ENCODE data around the gene KCNIP3. TPM values are rescaled to one million over a fixed set of nuclear protein-coding genes. Genes with fewer than 3 reads are reported as not detected.
"Not testable (repeated sequence)": the region's sequence is repeated elsewhere in the genome, so short reads cannot be mapped to it uniquely, and the experiment has no call there.

The KCNIP3 gene
- total RNA-seq, 1 donor from 2014 or later: 3.0 TPM

GRCh38 chr2:95402370-95403203 is 105.4 kb downstream of the KCNIP3 start, which contains the start of gene FAHD2A:
FAHD2A (plus strand) TSS chr2:95402708; CDS start chr2:95405559, 2,851 bp downstream.
- Histone ChIP-seq H3K4me1 (peaks cover 16% of the 10 kb centered on the region), H3K9me3 (no peaks in the 10 kb centered on the region), H3K27me3 (no peaks in the 10 kb centered on the region), H3K27ac (peak within 1 kb of the TSS; percentile 90), H3K4me3 (peak within 1 kb of the TSS; percentile 95), H3K36me3 (peaks cover 2% of the 10 kb centered on the region)
- peak; percentile 99 for DNase-seq
- TF ChIP-seq, protein P1, sequence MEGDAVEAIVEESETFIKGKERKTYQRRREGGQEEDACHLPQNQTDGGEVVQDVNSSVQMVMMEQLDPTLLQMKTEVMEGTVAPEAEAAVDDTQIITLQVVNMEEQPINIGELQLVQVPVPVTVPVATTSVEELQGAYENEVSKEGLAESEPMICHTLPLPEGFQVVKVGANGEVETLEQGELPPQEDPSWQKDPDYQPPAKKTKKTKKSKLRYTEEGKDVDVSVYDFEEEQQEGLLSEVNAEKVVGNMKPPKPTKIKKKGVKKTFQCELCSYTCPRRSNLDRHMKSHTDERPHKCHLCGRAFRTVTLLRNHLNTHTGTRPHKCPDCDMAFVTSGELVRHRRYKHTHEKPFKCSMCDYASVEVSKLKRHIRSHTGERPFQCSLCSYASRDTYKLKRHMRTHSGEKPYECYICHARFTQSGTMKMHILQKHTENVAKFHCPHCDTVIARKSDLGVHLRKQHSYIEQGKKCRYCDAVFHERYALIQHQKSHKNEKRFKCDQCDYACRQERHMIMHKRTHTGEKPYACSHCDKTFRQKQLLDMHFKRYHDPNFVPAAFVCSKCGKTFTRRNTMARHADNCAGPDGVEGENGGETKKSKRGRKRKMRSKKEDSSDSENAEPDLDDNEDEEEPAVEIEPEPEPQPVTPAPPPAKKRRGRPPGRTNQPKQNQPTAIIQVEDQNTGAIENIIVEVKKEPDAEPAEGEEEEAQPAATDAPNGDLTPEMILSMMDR (IDR thresholded peaks at IDR 0.05): no peak
- intact Hi-C loops (cut with DNase I): no loop called here
- peak; percentile 97 for ATAC-seq

DNA sequence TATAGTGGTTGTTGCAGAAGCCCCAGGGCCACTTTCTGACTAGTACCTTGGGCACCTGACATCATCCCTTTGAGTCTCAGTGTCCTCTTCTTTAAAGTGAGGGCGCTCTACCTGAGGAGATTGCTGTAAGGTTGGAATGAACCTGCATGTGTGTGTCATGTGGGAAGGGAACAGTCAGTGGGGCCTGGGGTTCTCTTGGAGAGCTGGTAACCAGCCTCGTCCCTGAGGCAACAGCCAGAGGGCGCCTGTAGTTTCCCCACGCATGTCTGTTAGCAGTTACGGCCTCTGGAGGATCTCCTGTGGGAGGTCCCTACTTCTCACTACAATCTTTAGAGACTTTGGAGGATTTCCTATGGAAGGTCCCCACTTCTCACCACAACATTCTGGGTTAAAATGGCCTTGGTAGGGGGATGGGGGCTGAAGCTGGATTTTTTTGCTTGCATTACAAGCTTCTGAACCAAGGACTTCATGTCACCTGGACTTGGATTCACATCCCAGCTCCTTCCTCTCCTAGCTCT is 106.1 kb downstream of the KCNIP3 start:
- intact Hi-C loops (cut with DNase I); H3K27me3 ChIP-seq; H3K9me3 ChIP-seq; H3K36me3 ChIP-seq; DNase-seq: not testable (repeated sequence)
- H3K4me3 ChIP-seq: peak overlapping the region; percentile 95
- peak overlapping the region; percentile 90 for H3K27ac ChIP-seq
- peak; percentile 73 for ATAC-seq
- TF ChIP-seq, protein P1 (IDR thresholded peaks at IDR 0.05): peak; percentile 39
- H3K4me1 ChIP-seq: peaks cover 16% of the 10 kb centered on the region

- ATAC-seq; H3K36me3 ChIP-seq; H3K27ac ChIP-seq; H3K9me3 ChIP-seq; DNase-seq; intact Hi-C loops (cut with DNase I); H3K27me3 ChIP-seq: not testable (repeated sequence)
- Histone ChIP-seq H3K4me1 (peaks cover 16% of the 10 kb centered on the region), H3K4me3 (peak overlapping the region; percentile 95)
Measured at GRCh38 chr2:95403824-95404223, 106.7 kb downstream of the KCNIP3 start.

GRCh38 chr2:95404676-95405075 is 107.5 kb downstream of the KCNIP3 start:
- H3K4me3 ChIP-seq; H3K27ac ChIP-seq; H3K36me3 ChIP-seq; ATAC-seq; H3K27me3 ChIP-seq; DNase-seq; H3K9me3 ChIP-seq; intact Hi-C loops (cut with DNase I): not testable (repeated sequence)
- peaks cover 16% of the 10 kb centered on the region for H3K4me1 ChIP-seq

GRCh38 chr2:95411239-95411638 is 114.1 kb downstream of the KCNIP3 start:
- intact Hi-C loops (cut with DNase I); DNase-seq; H3K4me3 ChIP-seq; H3K27me3 ChIP-seq; H3K27ac ChIP-seq; H3K36me3 ChIP-seq; ATAC-seq; H3K9me3 ChIP-seq; H3K4me1 ChIP-seq: not testable (repeated sequence)

- H3K27ac ChIP-seq; H3K9me3 ChIP-seq; H3K4me1 ChIP-seq; H3K36me3 ChIP-seq; H3K4me3 ChIP-seq; H3K27me3 ChIP-seq; intact Hi-C loops (cut with DNase I): not testable (repeated sequence)
- DNase-seq (peak; percentile 91), ATAC-seq (peak; percentile 95)
- TF ChIP-seq, protein P1 (IDR thresholded peaks at IDR 0.05): peak; percentile 81
Measured at GRCh38 chr2:95414015-95414594, 117.0 kb downstream of the KCNIP3 start.

GRCh38 chr2:95415138-95415537 is 118.0 kb downstream of the KCNIP3 start:
- H3K9me3 ChIP-seq; H3K27me3 ChIP-seq; H3K4me1 ChIP-seq; ATAC-seq; DNase-seq; H3K27ac ChIP-seq; H3K4me3 ChIP-seq; intact Hi-C loops (cut with DNase I); H3K36me3 ChIP-seq: not testable (repeated sequence)

DNA sequence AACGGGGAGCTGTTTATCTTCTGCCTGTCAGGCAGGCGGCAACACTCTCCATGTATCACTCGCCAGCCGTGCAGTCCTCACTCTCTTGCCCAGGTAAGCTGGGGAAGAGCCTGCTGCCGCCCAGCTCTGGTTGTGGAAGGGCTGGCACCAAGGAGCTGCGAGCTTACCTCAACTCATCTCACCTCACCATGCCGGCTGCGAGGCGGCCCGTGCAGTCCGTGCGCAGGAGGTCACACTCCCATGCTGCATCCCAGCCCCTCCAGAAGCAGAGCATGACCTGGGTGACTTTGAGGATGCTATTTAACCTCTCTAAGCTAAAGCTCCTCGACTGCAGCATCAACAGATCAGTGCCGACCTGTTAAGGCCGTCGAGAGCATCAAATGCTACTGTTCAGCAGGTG is 118.4 kb downstream of the KCNIP3 start:
- H3K9me3 ChIP-seq; intact Hi-C loops (cut with DNase I); H3K4me3 ChIP-seq; DNase-seq; H3K4me1 ChIP-seq; ATAC-seq; H3K36me3 ChIP-seq; H3K27me3 ChIP-seq; H3K27ac ChIP-seq: not testable (repeated sequence)

- not testable (repeated sequence) for DNase-seq
Measured at GRCh38 chr2:95427196-95427867, 130.2 kb downstream of the KCNIP3 start.

GRCh38 chr2:95429748-95430467 is 132.8 kb downstream of the KCNIP3 start:
- H3K4me3 ChIP-seq; H3K27ac ChIP-seq; intact Hi-C loops (cut with DNase I); H3K36me3 ChIP-seq; H3K27me3 ChIP-seq; H3K4me1 ChIP-seq; H3K9me3 ChIP-seq; DNase-seq: not testable (repeated sequence)
- peak; percentile 78 for ATAC-seq

More at GRCh38 chr2:95427196-95427867, 130.2 kb downstream of the KCNIP3 start:
- H3K27ac ChIP-seq; intact Hi-C loops (cut with DNase I); H3K9me3 ChIP-seq; H3K4me1 ChIP-seq; H3K27me3 ChIP-seq; H3K4me3 ChIP-seq; H3K36me3 ChIP-seq; ATAC-seq: not testable (repeated sequence)
